ENCODE results near the gene ATF4.

ATF4 gene

DNA sequence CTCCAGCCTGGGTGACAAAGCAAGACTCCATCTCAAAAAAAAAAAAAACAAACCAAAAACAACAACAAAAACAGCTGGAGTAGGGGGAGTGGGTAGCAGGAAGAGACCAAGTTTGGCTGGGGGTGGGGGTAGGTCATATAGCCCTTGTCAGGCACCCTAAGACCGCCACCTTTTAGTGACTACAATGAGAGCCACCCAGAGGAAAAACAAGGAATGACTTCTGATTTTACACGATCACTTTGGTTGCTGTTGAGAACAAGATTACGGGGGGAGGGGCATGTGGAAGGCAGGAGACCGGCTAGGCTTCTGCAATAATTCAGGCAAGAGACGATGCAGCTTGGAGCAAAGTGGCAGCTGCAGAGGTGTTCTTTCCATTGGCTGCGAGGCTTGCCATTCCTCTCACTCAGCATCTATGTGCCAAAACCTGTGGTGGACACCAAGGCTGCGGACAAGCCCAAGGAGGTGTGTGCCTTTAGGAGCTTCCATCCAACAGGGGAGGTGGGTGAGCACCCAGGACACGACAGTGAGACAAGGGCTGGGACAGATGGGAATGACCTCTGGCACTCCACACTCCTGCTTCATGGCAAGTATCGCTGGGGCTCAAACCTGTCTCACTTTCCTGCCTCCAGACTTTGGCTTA is 10.4 kb downstream of the ATF4 start:
- TF ChIP-seq RAD21 (IDR thresholded peaks at IDR 0.05; ENCODE audit: low read depth): no peak
- no peak for TF ChIP-seq YY1 (IDR thresholded peaks at IDR 0.05; ENCODE audit: low read depth)
- TF ChIP-seq, protein P1, sequence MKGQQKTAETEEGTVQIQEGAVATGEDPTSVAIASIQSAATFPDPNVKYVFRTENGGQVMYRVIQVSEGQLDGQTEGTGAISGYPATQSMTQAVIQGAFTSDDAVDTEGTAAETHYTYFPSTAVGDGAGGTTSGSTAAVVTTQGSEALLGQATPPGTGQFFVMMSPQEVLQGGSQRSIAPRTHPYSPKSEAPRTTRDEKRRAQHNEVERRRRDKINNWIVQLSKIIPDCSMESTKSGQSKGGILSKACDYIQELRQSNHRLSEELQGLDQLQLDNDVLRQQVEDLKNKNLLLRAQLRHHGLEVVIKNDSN (IDR thresholded peaks at IDR 0.05): no peak
- no peak for TF ChIP-seq FOXM1 (IDR thresholded peaks at IDR 0.05; ENCODE audit: borderline replicate concordance, low read depth)
- TF ChIP-seq ZBTB7A (IDR thresholded peaks at IDR 0.05; ENCODE audit: low read depth): no peak
- no peak for TF ChIP-seq REST (IDR thresholded peaks at IDR 0.05; ENCODE audit: low read depth)
- no peak for TF ChIP-seq CREB1 (IDR thresholded peaks at IDR 0.05; ENCODE audit: low read depth)
- TF ChIP-seq EP300 (IDR thresholded peaks at IDR 0.05; ENCODE audit: borderline replicate concordance): no peak
- no peak for TF ChIP-seq TAF1 (IDR thresholded peaks at IDR 0.05; ENCODE audit: low read depth)
- no peak for TF ChIP-seq EGR1 (IDR thresholded peaks at IDR 0.05)
- TF ChIP-seq MAX (IDR thresholded peaks at IDR 0.05): no peak
- no peak for TF ChIP-seq CEBPB (IDR thresholded peaks at IDR 0.05)
- no peak for TF ChIP-seq NFIC (IDR thresholded peaks at IDR 0.05)
- TF ChIP-seq TCF12 (IDR thresholded peaks at IDR 0.05; ENCODE audit: low read depth): no peak

- TF ChIP-seq FOXM1 (IDR thresholded peaks at IDR 0.05; ENCODE audit: borderline replicate concordance, low read depth): no peak
- no peak for TF ChIP-seq RAD21 (IDR thresholded peaks at IDR 0.05; ENCODE audit: low read depth)
- peak; percentile 27; the same call in 1 of the 2 replicates for TF ChIP-seq EGR1 (IDR thresholded peaks at IDR 0.05)
- no peak for TF ChIP-seq REST (IDR thresholded peaks at IDR 0.05; ENCODE audit: low read depth)
- TF ChIP-seq MAX (IDR thresholded peaks at IDR 0.05): peak; percentile 87; the same call in 1 of the 2 replicates
- no peak for TF ChIP-seq CREB1 (IDR thresholded peaks at IDR 0.05; ENCODE audit: low read depth)
- TF ChIP-seq ZBTB7A (IDR thresholded peaks at IDR 0.05; ENCODE audit: low read depth): peak; percentile 96
- TF ChIP-seq TEAD4 (IDR thresholded peaks at IDR 0.05): no peak
- TF ChIP-seq CEBPB (IDR thresholded peaks at IDR 0.05): peak; percentile 47; the same call in 1 of the 2 replicates
- TF ChIP-seq TAF1 (IDR thresholded peaks at IDR 0.05; ENCODE audit: low read depth): peak; percentile 84
- peak; percentile 43 for TF ChIP-seq NFIC (IDR thresholded peaks at IDR 0.05)
- peak; percentile 48; the same call in 1 of the 2 replicates for TF ChIP-seq EP300 (IDR thresholded peaks at IDR 0.05; ENCODE audit: borderline replicate concordance)
- TF ChIP-seq TCF12 (IDR thresholded peaks at IDR 0.05; ENCODE audit: low read depth): peak; percentile 69; the same call in 1 of the 2 replicates
- peak; percentile 91 for TF ChIP-seq YY1 (IDR thresholded peaks at IDR 0.05; ENCODE audit: low read depth)
- TF ChIP-seq, protein P1 (IDR thresholded peaks at IDR 0.05): peak; percentile 58
These were observed 12.1 kb downstream of the ATF4 start, which contains the start of gene RPS19BP1 for GRCh38 chr22:39532215-39533073. Gene RPS19BP1, minus strand, starts transcription at chr22:39532748. Its CDS starts 10 bp downstream, at chr22:39532738.

DNA sequence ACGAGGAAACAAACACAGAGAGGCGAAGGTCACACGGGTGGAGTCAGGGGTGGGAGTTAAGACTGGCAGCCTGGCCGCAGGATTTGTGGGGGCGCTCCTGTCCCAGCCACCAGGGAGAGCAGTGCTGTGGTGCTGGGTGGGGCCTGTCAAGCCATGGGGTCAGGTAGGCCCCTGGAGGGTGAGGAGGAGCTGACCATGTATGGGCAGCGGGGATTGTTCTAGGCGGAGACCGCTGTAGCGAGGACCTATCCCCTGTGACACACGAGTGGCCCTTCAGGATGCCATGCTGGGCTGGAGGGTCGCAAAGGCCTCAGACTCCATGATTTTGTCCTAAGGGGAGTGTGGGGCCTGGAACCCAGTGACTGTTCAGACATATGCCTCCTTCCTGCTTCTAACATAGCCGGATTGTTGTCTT is 13.7 kb downstream of the ATF4 start:
- no peak for TF ChIP-seq YY1 (IDR thresholded peaks at IDR 0.05; ENCODE audit: low read depth)

DNA sequence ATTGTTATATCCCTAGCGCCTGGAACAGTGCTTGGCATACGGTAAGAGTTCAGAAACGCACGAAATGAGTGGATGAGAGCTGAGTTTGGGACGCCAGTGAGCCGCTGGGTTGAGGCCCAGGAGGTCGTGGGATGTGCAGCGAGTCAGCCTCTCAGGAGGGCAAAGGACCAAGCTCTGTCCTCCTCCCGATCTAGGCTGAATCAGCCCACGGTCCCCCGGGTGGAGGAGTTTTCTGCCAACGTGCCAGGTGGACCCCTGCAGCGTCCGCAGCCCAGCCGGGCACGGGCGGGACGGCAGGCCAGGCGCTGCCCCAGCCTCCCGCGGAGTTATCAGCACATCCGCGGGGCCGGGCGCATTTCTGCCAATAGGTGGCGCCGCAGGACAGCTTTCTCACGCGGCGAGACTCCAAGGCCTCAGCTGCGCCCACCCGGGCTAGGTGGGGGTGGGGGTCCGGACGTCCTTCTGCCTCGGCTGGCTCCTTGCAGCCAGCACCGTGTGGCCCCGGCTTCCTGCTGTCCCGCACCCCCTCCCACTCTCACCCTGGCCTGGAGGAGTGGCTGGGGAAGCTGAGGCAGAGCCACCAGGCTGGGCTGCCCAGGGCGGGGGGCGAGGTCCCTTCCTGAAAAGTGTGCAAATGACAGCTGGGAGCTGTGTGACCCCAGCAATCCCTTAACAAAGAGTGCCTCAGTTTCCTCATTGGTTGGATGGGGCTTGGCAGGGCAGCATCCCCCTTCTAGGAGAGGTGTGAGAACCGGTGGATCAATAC is 14.4 kb downstream of the ATF4 start:
- TF ChIP-seq RAD21 (IDR thresholded peaks at IDR 0.05; ENCODE audit: low read depth): peak; percentile 95
- peak; percentile 58; the same call in 1 of the 2 replicates for TF ChIP-seq MAX (IDR thresholded peaks at IDR 0.05)
- no peak for TF ChIP-seq FOXM1 (IDR thresholded peaks at IDR 0.05; ENCODE audit: borderline replicate concordance, low read depth)
- TF ChIP-seq NFIC (IDR thresholded peaks at IDR 0.05): no peak; the same call in 1 of the 2 replicates
- TF ChIP-seq CREB1 (IDR thresholded peaks at IDR 0.05; ENCODE audit: low read depth): no peak
- TF ChIP-seq, protein P1 (IDR thresholded peaks at IDR 0.05): no peak
- no peak for TF ChIP-seq CEBPB (IDR thresholded peaks at IDR 0.05)
- peak; percentile 99 for TF ChIP-seq TEAD4 (IDR thresholded peaks at IDR 0.05)
- TF ChIP-seq EP300 (IDR thresholded peaks at IDR 0.05; ENCODE audit: borderline replicate concordance): no peak
- peak; percentile 70; the same call in 1 of the 2 replicates for TF ChIP-seq TCF12 (IDR thresholded peaks at IDR 0.05; ENCODE audit: low read depth)
- 0 out of 2 replicates have a peak, but pooled peaks have one; percentile 31 for TF ChIP-seq YY1 (IDR thresholded peaks at IDR 0.05; ENCODE audit: low read depth)
- no peak for TF ChIP-seq TAF1 (IDR thresholded peaks at IDR 0.05; ENCODE audit: low read depth)
- TF ChIP-seq REST (IDR thresholded peaks at IDR 0.05; ENCODE audit: low read depth): no peak
- TF ChIP-seq EGR1 (IDR thresholded peaks at IDR 0.05): no peak
- peak; percentile 96 for TF ChIP-seq ZBTB7A (IDR thresholded peaks at IDR 0.05; ENCODE audit: low read depth)
